MM.1S (cell line): ENCODE measurements around the gene KDM3A.

Experiments used
- EZH2 ChIP-seq: fragments of 300-600 bp; sonication (generic); optimal IDR thresholded peaks from 2 replicates; pipeline ENCODE3; 2017; ENCODE audit warnings: low read depth, mild to moderate bottlenecking, antibody characterized with exemption, low read length, mixed read lengths
- TF ChIP-seq, protein P1 (sequence below): fragments of 300-600 bp; sonication (generic); IDR thresholded peaks from 2 replicates; pipeline ENCODE4 v1.5.1; 2016; ENCODE audit warnings: antibody characterized with exemption, low read length, mixed read lengths

DNA sequence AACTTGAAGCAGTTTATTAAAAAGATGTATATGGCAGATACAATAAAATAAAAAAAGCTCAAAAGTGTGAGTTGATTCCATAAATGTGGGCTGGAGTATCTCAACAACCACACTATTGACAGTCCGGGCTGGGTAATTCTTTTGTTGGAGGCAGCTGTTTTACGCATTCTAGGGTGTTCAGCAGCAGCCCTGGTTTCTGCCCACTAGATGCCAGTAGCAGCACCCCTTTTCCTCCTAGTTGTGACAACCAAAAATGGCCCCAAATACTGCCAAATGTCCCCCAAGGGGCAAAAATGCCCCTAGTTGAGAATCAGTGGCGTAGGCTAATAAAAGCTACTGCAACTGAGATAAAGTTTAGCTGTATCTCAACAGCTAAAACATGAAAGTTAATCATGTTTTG, 77.3 kb downstream of the KDM3A start:
- TF ChIP-seq, protein P1, sequence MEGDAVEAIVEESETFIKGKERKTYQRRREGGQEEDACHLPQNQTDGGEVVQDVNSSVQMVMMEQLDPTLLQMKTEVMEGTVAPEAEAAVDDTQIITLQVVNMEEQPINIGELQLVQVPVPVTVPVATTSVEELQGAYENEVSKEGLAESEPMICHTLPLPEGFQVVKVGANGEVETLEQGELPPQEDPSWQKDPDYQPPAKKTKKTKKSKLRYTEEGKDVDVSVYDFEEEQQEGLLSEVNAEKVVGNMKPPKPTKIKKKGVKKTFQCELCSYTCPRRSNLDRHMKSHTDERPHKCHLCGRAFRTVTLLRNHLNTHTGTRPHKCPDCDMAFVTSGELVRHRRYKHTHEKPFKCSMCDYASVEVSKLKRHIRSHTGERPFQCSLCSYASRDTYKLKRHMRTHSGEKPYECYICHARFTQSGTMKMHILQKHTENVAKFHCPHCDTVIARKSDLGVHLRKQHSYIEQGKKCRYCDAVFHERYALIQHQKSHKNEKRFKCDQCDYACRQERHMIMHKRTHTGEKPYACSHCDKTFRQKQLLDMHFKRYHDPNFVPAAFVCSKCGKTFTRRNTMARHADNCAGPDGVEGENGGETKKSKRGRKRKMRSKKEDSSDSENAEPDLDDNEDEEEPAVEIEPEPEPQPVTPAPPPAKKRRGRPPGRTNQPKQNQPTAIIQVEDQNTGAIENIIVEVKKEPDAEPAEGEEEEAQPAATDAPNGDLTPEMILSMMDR, result peak; percentile 29
- TF ChIP-seq EZH2, result no peak
